HepG2 (cell line): ENCODE results near the gene AP4M1. TPM values are rescaled to one million over a fixed set of nuclear protein-coding genes. Genes with fewer than 3 reads are reported as not detected.

Experiments used
- AGO2 ChIP-seq: fragments of 200-400 bp; formaldehyde crosslinking; optimal IDR thresholded peaks from 2 replicates; pipeline ENCODE3; 2017; ENCODE audit warnings: mild to moderate bottlenecking, low read depth, low read length, moderate library complexity
- ATF7 ChIP-seq, 2 experiments: fragments of 450-650 bp in 1 of 2; sonication (generic) in 1 of 2; formaldehyde crosslinking in 1 of 2; IDR thresholded peaks; 2 replicates each; pipeline versions ENCODE4 v1.4.0 to v1.6.1; 2016 to 2020; ENCODE audit warnings: antibody characterized with exemption in 1 of 2, mild to moderate bottlenecking in 1 of 2, missing genetic modification reagents in 1 of 2
- BORCS8-MEF2B ChIP-seq: sonication (generic); formaldehyde crosslinking; IDR thresholded peaks from 2 replicates; pipeline ENCODE4 v1.8.0; 2022; ENCODE audit warnings: mild to moderate bottlenecking, missing genetic modification reagents
- CHD2 ChIP-seq: IDR thresholded peaks from 2 replicates; pipeline ENCODE4 v1.6.1; 2011; ENCODE audit warnings: low read depth, low read length, improper control_type of control experiment
- FLYWCH1 ChIP-seq: sonication (generic); formaldehyde crosslinking; IDR thresholded peaks from 2 replicates; pipeline ENCODE4 v1.8.1; 2023; ENCODE audit warnings: mild to moderate bottlenecking, missing genetic modification reagents
- FOXK2 ChIP-seq: fragments of 450-650 bp; IDR thresholded peaks from 2 replicates; pipeline ENCODE4 v1.6.1; 2016
- FOXP1 ChIP-seq, 2 experiments: fragments of 450-650 bp in 1 of 2; IDR thresholded peaks; 2 replicates each; pipeline ENCODE4 v1.6.1; 2017 to 2018; ENCODE audit warnings: antibody characterized with exemption in 1 of 2
- HNRNPUL1 ChIP-seq: fragments of 200-400 bp; formaldehyde crosslinking; IDR thresholded peaks from 2 replicates; pipeline ENCODE4 v1.6.1; 2017; ENCODE audit warnings: low read depth, mild to moderate bottlenecking, low read length, moderate library complexity
- KDM2A ChIP-seq: sonication (generic); formaldehyde crosslinking; IDR thresholded peaks from 2 replicates; pipeline ENCODE4 v1.4.0; 2020; ENCODE audit warnings: low read depth, missing genetic modification reagents, borderline replicate concordance
- KDM5A ChIP-seq: fragments of 200-600 bp; sonication (generic); IDR thresholded peaks from 2 replicates; pipeline ENCODE4 v1.7.0; 2018; ENCODE audit warnings: antibody characterized with exemption, mild to moderate bottlenecking, low read length, borderline replicate concordance
- LCORL ChIP-seq, 2 experiments: fragments of 450-650 bp in 1 of 2; sonication (generic) in 1 of 2; formaldehyde crosslinking in 1 of 2; IDR thresholded peaks; 2 replicates each; pipeline versions ENCODE4 v1.5.0 to v1.6.1; 2017 to 2020; ENCODE audit warnings: antibody characterized with exemption in 1 of 2, missing genetic modification reagents in 1 of 2
- MEF2D ChIP-seq: sonication (generic); formaldehyde crosslinking; IDR thresholded peaks from 2 replicates; pipeline ENCODE4 v1.5.1; 2020; ENCODE audit warnings: mild to moderate bottlenecking, missing genetic modification reagents
- MZF1 ChIP-seq: sonication (generic); formaldehyde crosslinking; IDR thresholded peaks from 2 replicates; pipeline ENCODE4 v1.8.1; 2023; ENCODE audit warnings: mild to moderate bottlenecking, missing genetic modification reagents, borderline replicate concordance
- NFE2L1 ChIP-seq: sonication (generic); formaldehyde crosslinking; IDR thresholded peaks from 2 replicates; pipeline ENCODE4 v1.4.0; 2020; ENCODE audit warnings: missing genetic modification reagents, mild to moderate bottlenecking, borderline replicate concordance
- NR2C2 ChIP-seq: sonication (generic); formaldehyde crosslinking; IDR thresholded peaks from 2 replicates; pipeline ENCODE4 v1.4.0; 2020; ENCODE audit warnings: missing genetic modification reagents, mild to moderate bottlenecking, moderate library complexity, borderline replicate concordance
- NR2F2 ChIP-seq: IDR thresholded peaks from 2 replicates; pipeline ENCODE4 v1.6.1; 2012; ENCODE audit warnings: low read depth, inconsistent platforms, borderline replicate concordance
- NRL ChIP-seq: sonication (generic); formaldehyde crosslinking; IDR thresholded peaks from 2 replicates; pipeline ENCODE4 v1.5.0; 2020; ENCODE audit warnings: missing genetic modification reagents, mild to moderate bottlenecking, moderate library complexity, borderline replicate concordance
- SP1 ChIP-seq, 2 experiments: fragments of 450-650 bp in 1 of 2; sonication (generic) in 1 of 2; formaldehyde crosslinking in 1 of 2; IDR thresholded peaks; 2 replicates each; pipeline versions ENCODE4 v1.4.0 to v1.6.1; 2016 to 2020; ENCODE audit warnings: missing genetic modification reagents in 1 of 2
- WIZ ChIP-seq: sonication (generic); formaldehyde crosslinking; IDR thresholded peaks from 2 replicates; pipeline ENCODE4 v1.5.1; 2020; ENCODE audit warnings: mild to moderate bottlenecking, missing genetic modification reagents
- ZBTB20 ChIP-seq: sonication (generic); formaldehyde crosslinking; IDR thresholded peaks from 2 replicates; pipeline ENCODE4 v1.8.1; 2023; ENCODE audit warnings: missing genetic modification reagents, low read depth, mild to moderate bottlenecking, borderline replicate concordance
- ZBTB21 ChIP-seq: sonication (generic); formaldehyde crosslinking; IDR thresholded peaks from 2 replicates; pipeline ENCODE4 v1.4.0; 2020; ENCODE audit warnings: missing genetic modification reagents
- ZFAT ChIP-seq: sonication (generic); formaldehyde crosslinking; conservative IDR thresholded peaks from 2 replicates; pipeline ENCODE4 v1.8.1; 2023; ENCODE audit warnings: missing genetic modification reagents, inconsistent platforms
- ZNF207 ChIP-seq: fragments of 450-650 bp; IDR thresholded peaks from 2 replicates; pipeline ENCODE4 v1.6.1; 2016; ENCODE audit warnings: antibody characterized with exemption, borderline replicate concordance
- ZNF326 ChIP-seq: sonication (generic); formaldehyde crosslinking; IDR thresholded peaks from 2 replicates; pipeline ENCODE4 v1.4.0; 2020; ENCODE audit warnings: missing genetic modification reagents, borderline replicate concordance
- ZNF33A ChIP-seq: sonication (generic); formaldehyde crosslinking; IDR thresholded peaks from 2 replicates; pipeline ENCODE4 v1.5.1; 2020; ENCODE audit warnings: missing genetic modification reagents, mild to moderate bottlenecking, moderate library complexity, borderline replicate concordance
- ZNF382 ChIP-seq: sonication (generic); formaldehyde crosslinking; IDR thresholded peaks from 2 replicates; pipeline ENCODE4 v1.5.0; 2020; ENCODE audit warnings: missing genetic modification reagents, mild to moderate bottlenecking, borderline replicate concordance
- ZNF773 ChIP-seq: sonication (generic); formaldehyde crosslinking; IDR thresholded peaks from 2 replicates; pipeline ENCODE4 v1.4.0; 2020; ENCODE audit warnings: missing genetic modification reagents, borderline replicate concordance
- polyA plus RNA-seq, 8 experiments: library from polyadenylated mRNA; depleted of rRNA in 3 of 8; stranded (reverse) in 7 of 8; unstranded in 1 of 8; fragments of >200 nt; fragmentation: Illumina TruSeq in 4 of 8; extraction: Trizol in 4 of 8; gene quantifications; 2 replicates each; pipeline versions ENCODE4 v1.2.1 to v1.2.3, GENCODE V29; 2011 to 2016; ENCODE audit warnings: low read depth in 4 of 8, missing spikeins in 1 of 8, mixed read lengths in 1 of 8; ENCODE audit not compliant: insufficient read depth in 1 of 8
- total RNA-seq, 5 experiments: library from RNA; depleted of rRNA; stranded (reverse); fragments of >200 nt; fragmentation: Illumina TruSeq; extraction: Trizol; gene quantifications; 2 replicates each; pipeline ENCODE4 v1.2.3, GENCODE V29; 2016; ENCODE audit warnings: low read depth in 1 of 5
- TF ChIP-seq, protein P1 (sequence below): IDR thresholded peaks from 2 replicates; pipeline ENCODE4 v1.6.1; 2018; ENCODE audit warnings: missing genetic modification reagents
- TF ChIP-seq, protein P2 (sequence below): sonication (generic); formaldehyde crosslinking; conservative IDR thresholded peaks from 2 replicates; pipeline ENCODE4 v1.4.0; 2020; ENCODE audit warnings: missing genetic modification reagents

Gene AP4M1
- total and polyA plus RNA-seq, 2 of the 13 experiments (the other 11 are each of a cell fraction or from before 2014, with no cell fraction given), result 6.3 to 9.7 TPM

DNA sequence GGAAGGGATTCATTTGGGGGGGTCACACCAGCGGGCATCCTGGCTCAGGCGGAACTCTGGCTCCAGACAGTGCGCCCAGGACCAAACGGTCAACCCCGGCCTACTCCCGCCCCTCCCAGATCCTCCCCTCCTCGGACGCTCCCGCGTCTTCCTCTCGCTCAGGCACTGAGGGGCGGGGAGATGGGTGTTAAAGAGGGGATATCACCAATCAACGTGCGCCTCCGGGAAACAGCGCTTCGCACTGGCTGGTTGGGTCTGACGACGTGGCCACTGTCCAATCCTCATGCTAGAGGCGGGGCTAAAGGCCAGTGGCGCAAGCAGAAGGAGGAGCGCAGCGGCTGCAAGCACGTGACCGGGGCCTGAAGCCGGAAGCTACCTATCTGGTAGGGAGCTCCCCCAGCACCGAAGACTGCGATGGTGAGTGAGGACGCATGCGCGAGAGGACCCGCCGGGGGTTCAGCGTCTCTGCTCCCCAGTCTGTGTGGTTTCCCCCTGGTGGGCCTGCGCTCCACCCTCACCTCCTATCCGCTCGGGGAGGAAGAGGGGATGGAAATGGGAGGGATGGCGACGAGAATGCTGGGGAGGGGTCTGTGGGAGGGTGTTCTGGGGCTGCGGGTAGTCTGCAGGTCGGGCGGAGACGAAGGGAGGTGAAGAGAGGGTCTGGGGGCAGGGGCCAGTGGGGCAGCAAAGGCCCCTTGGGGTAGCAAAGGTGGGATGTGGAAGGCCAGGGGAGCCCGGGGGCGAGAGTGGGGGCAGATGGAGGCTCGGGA, 47.3 kb downstream of the AP4M1 start, which contains the start of gene LAMTOR4 (continued):
- TF ChIP-seq ZNF33A (CRISPR knock-in tag) (no peak), ZBTB21 (CRISPR knock-in tag) (0 out of 2 replicates have a peak, but pooled peaks have one; percentile 36), NRL (peak; percentile 48; the same call in 1 of the 2 replicates), NR2F2 (no peak), MZF1 (CRISPR knock-in tag) (no peak), HNRNPUL1 (no peak), BORCS8-MEF2B (CRISPR knock-in tag) (no peak), ZNF382 (CRISPR knock-in tag) (no peak), WIZ (no peak), KDM2A (peak; percentile 25; the same call in 1 of the 2 replicates), ZFAT (CRISPR knock-in tag) (no peak), AGO2 (peak; percentile 65), FOXP1 (IDR thresholded peaks at IDR 0.05) (no peak), FOXP1 (CRISPR knock-in tag; IDR thresholded peaks at IDR 0.05) (no peak), LCORL (IDR thresholded peaks at IDR 0.05) (no peak), LCORL (CRISPR knock-in tag; IDR thresholded peaks at IDR 0.05) (peak; percentile 46; the same call in 1 of the 2 replicates), MEF2D (0 out of 2 replicates have a peak, but pooled peaks have one; percentile 11), KDM5A (peak; percentile 80), FLYWCH1 (CRISPR knock-in tag) (no peak), ZBTB20 (CRISPR knock-in tag) (no peak), CHD2 (no peak), NFE2L1 (no peak), ZNF326 (no peak), ZNF773 (CRISPR knock-in tag) (no peak), ATF7 (IDR thresholded peaks at IDR 0.05) (no peak), ATF7 (CRISPR knock-in tag; IDR thresholded peaks at IDR 0.05) (no peak), NR2C2 (CRISPR knock-in tag) (no peak), ZNF207 (no peak), FOXK2 (no peak), SP1 (IDR thresholded peaks at IDR 0.05) (no peak), SP1 (CRISPR knock-in tag; IDR thresholded peaks at IDR 0.05) (peak; percentile 92)
- TF ChIP-seq, protein P1, sequence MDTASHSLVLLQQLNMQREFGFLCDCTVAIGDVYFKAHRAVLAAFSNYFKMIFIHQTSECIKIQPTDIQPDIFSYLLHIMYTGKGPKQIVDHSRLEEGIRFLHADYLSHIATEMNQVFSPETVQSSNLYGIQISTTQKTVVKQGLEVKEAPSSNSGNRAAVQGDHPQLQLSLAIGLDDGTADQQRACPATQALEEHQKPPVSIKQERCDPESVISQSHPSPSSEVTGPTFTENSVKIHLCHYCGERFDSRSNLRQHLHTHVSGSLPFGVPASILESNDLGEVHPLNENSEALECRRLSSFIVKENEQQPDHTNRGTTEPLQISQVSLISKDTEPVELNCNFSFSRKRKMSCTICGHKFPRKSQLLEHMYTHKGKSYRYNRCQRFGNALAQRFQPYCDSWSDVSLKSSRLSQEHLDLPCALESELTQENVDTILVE (CRISPR knock-in tag), result peak; percentile 68; the same call in 1 of the 2 replicates
- TF ChIP-seq, protein P2, sequence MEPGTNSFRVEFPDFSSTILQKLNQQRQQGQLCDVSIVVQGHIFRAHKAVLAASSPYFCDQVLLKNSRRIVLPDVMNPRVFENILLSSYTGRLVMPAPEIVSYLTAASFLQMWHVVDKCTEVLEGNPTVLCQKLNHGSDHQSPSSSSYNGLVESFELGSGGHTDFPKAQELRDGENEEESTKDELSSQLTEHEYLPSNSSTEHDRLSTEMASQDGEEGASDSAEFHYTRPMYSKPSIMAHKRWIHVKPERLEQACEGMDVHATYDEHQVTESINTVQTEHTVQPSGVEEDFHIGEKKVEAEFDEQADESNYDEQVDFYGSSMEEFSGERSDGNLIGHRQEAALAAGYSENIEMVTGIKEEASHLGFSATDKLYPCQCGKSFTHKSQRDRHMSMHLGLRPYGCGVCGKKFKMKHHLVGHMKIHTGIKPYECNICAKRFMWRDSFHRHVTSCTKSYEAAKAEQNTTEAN (CRISPR knock-in tag), result no peak
